K562 (cell line): Measurements from ENCODE around the gene ABHD1. TPM values are rescaled to one million over a fixed set of nuclear protein-coding genes. Genes with fewer than 3 reads are reported as not detected.

Experiments
- ARNT ChIP-seq, 2 experiments: fragments of 450-650 bp; IDR thresholded peaks; 2 replicates each; pipeline ENCODE4 v1.6.1; 2016; ENCODE audit warnings: mild to moderate bottlenecking in 1 of 2
- MAX ChIP-seq: sonication (generic); formaldehyde crosslinking; IDR thresholded peaks from 2 replicates; pipeline ENCODE4 v1.9.0; 2022; ENCODE audit warnings: mild to moderate bottlenecking, missing genetic modification reagents
- NCOR1 ChIP-seq: fragments of 450-650 bp; IDR thresholded peaks from 2 replicates; pipeline ENCODE4 v1.6.1; 2016; ENCODE audit warnings: mild to moderate bottlenecking, moderate library complexity
- NR2C1 ChIP-seq, 2 experiments: fragments of 450-650 bp; IDR thresholded peaks; 2 replicates each; pipeline ENCODE4 v1.6.1; 2017; ENCODE audit warnings: mild to moderate bottlenecking in 2 of 2, antibody characterized with exemption in 1 of 2, inconsistent platforms in 1 of 2, missing compliant biosample characterization in 1 of 2, missing genetic modification characterization in 1 of 2
- NR4A1 ChIP-seq, 2 experiments: fragments of 250-450 bp in 1 of 2; fragments of 450-650 bp in 1 of 2; sonication (Bioruptor Pico) in 1 of 2; IDR thresholded peaks; 2 replicates each; pipeline versions ENCODE4 v1.4.0 to v1.6.1; 2016 to 2020; ENCODE audit warnings: mild to moderate bottlenecking in 2 of 2, missing compliant biosample characterization in 1 of 2, missing genetic modification characterization in 1 of 2, moderate library complexity in 1 of 2
- POLR2G ChIP-seq: fragments of 200-400 bp; formaldehyde crosslinking; IDR thresholded peaks from 2 replicates; pipeline ENCODE4 v1.6.1; 2017; ENCODE audit warnings: low read depth, mild to moderate bottlenecking, antibody characterized with exemption, low read length, moderate library complexity
- RREB1 ChIP-seq: fragments of 250-450 bp; sonication (Bioruptor Pico); IDR thresholded peaks from 2 replicates; pipeline ENCODE4 v1.4.0; 2020
- SP1 ChIP-seq: sonication (generic); formaldehyde crosslinking; IDR thresholded peaks from 2 replicates; pipeline ENCODE4 v1.8.1; 2022; ENCODE audit warnings: mild to moderate bottlenecking, missing genetic modification reagents
- ZNF592 ChIP-seq: fragments of 450-650 bp; IDR thresholded peaks from 2 replicates; pipeline ENCODE4 v1.6.1; 2017; ENCODE audit warnings: antibody characterized with exemption, mild to moderate bottlenecking
- polyA plus RNA-seq, 8 experiments: library from polyadenylated mRNA; depleted of rRNA in 4 of 8; stranded (reverse) in 5 of 8; unstranded in 3 of 8; fragments of >200 nt; fragmentation: Nextera tagmentation in 2 of 8; fragmentation: Illumina TruSeq in 1 of 8; extraction: Ambion mirVana in 2 of 8; extraction: Trizol in 1 of 8; gene quantifications; 2 replicates each; pipeline versions ENCODE4 v1.2.1 to v1.2.3, GENCODE V29; 2011 to 2014; ENCODE audit warnings: inconsistent platforms in 1 of 8, missing spikeins in 1 of 8
- total RNA-seq, 7 experiments: library from RNA; depleted of rRNA in 6 of 7; stranded (reverse); fragments of >200 nt in 6 of 7; fragmentation: Illumina TruSeq in 2 of 7; extraction: Trizol in 2 of 7; gene quantifications; 2 replicates each; pipeline versions ENCODE4 v1.2.1 to v1.2.3, GENCODE V29; 2011 to 2021; ENCODE audit warnings: low replicate concordance in 1 of 7
- TF ChIP-seq, protein P1 (sequence below), 2 experiments: fragments of 250-450 bp in 1 of 2; fragments of 450-650 bp in 1 of 2; sonication (Bioruptor Pico) in 1 of 2; IDR thresholded peaks; 2 replicates each; pipeline versions ENCODE4 v1.6.1 to v1.8.0; 2016 to 2021; ENCODE audit warnings: mild to moderate bottlenecking in 2 of 2, moderate library complexity in 2 of 2, missing compliant biosample characterization in 1 of 2, missing genetic modification characterization in 1 of 2
- TF ChIP-seq, protein P2 (sequence below): sonication (generic); formaldehyde crosslinking; IDR thresholded peaks from 2 replicates; pipeline ENCODE4 v1.8.1; 2023; ENCODE audit warnings: mild to moderate bottlenecking, missing genetic modification reagents

The ABHD1 gene
- total and polyA plus RNA-seq, 9 of the 15 experiments (the other 6 are each of a cell fraction or from before 2014, with no cell fraction given), result 0.10 to 0.16 (median 0.11) TPM; not detected in 5

DNA sequence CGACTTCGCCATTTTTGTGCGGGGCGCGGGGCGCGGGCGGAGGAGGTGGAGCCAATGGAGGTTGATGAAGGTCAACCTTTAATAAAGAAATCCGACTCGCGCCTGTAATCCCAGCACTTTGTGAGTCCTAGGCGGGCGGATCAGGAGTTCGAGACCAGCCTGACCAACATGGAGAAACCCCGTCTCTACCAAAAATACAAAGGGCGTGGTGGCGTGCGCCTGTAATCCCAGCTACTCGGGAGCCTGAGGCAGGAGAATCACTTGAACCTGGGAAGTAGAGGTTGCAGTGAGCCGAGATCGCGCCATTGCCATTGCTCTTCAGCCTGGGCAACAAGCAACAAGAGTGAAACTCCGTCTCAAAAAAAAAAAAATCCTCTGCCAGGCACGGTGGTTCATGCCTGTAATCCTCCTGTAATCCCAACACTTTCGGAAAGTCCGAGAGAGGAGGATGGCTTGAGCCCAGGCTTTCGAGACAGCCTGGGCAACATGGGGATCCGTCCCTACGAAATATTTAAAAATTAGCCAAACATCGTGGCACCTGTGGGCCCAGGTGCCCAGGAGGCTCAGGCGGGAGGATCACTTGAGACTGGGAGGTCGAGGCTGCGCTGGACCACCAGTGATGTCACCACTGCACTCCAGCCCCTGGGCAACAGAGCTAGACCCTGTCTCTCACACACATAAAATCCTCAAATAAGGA is 11.3 kb downstream of the ABHD1 start (continued):
- no peak for TF ChIP-seq ZNF592
- peak; percentile 63; the same call in 1 of the 2 replicates for TF ChIP-seq SP1
- TF ChIP-seq NCOR1, result 0 out of 2 replicates have a peak, but pooled peaks have one; percentile 75
- TF ChIP-seq, protein P1, sequence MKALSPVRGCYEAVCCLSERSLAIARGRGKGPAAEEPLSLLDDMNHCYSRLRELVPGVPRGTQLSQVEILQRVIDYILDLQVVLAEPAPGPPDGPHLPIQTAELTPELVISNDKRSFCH (CRISPR knock-in tag; IDR thresholded peaks at IDR 0.05), result no peak
- TF ChIP-seq, protein P1 (tag; IDR thresholded peaks at IDR 0.05), result peak; percentile 19; the same call in 1 of the 2 replicates
- TF ChIP-seq MAX, result 0 out of 2 replicates have a peak, but pooled peaks have one; percentile 23
- no peak for TF ChIP-seq RREB1 (CRISPR knock-in tag)
- no peak for TF ChIP-seq NR4A1 (CRISPR knock-in tag; IDR thresholded peaks at IDR 0.05)
- peak; percentile 39; the same call in 1 of the 2 replicates for TF ChIP-seq NR4A1 (tag; IDR thresholded peaks at IDR 0.05)
- TF ChIP-seq, protein P2, sequence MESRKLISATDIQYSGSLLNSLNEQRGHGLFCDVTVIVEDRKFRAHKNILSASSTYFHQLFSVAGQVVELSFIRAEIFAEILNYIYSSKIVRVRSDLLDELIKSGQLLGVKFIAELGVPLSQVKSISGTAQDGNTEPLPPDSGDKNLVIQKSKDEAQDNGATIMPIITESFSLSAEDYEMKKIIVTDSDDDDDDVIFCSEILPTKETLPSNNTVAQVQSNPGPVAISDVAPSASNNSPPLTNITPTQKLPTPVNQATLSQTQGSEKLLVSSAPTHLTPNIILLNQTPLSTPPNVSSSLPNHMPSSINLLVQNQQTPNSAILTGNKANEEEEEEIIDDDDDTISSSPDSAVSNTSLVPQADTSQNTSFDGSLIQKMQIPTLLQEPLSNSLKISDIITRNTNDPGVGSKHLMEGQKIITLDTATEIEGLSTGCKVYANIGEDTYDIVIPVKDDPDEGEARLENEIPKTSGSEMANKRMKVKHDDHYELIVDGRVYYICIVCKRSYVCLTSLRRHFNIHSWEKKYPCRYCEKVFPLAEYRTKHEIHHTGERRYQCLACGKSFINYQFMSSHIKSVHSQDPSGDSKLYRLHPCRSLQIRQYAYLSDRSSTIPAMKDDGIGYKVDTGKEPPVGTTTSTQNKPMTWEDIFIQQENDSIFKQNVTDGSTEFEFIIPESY (CRISPR knock-in tag), result peak; percentile 54; the same call in 1 of the 2 replicates
- peak; percentile 3; the same call in 1 of the 2 replicates for TF ChIP-seq POLR2G
- 0 out of 4 replicates have a peak, but pooled peaks of 1 of the 2 experiments have one; percentile 56 for TF ChIP-seq ARNT (IDR thresholded peaks at IDR 0.05)
- peak; percentile 56 for TF ChIP-seq NR2C1 (IDR thresholded peaks at IDR 0.05)
- TF ChIP-seq NR2C1 (tag; IDR thresholded peaks at IDR 0.05), result peak; percentile 84
